Measurements from ENCODE around the gene CAVIN4.

- no peak for TF ChIP-seq EP300 (IDR thresholded peaks at IDR 0.05)
- no peak for TF ChIP-seq CTCF (IDR thresholded peaks at IDR 0.05)
- TF ChIP-seq CBX2 (IDR thresholded peaks at IDR 0.05; ENCODE audit: borderline replicate concordance, low read depth): no peak
- no peak for TF ChIP-seq MAFK (IDR thresholded peaks at IDR 0.05; ENCODE audit: partially characterized antibody)
- TF ChIP-seq BHLHE40 (IDR thresholded peaks at IDR 0.05; ENCODE audit: low read depth, low read length): no peak
- TF ChIP-seq SMC3 (IDR thresholded peaks at IDR 0.05): no peak
Observed at GRCh38 chr9:100577776-100578448, at the start of gene CAVIN4.
